GM19463 (cell line): ENCODE results near the gene SFMBT2.
A peak's percentile ranks its signal among the peaks of the same experiment; 100 is the strongest.

Experiments
- ATAC-seq: cut with Tn5 transposase; IDR thresholded peaks from one replicate; pipeline ENCODE4 v1.9.1; 2021; ENCODE audit warnings: mild to moderate bottlenecking, moderate library complexity; ENCODE audit not compliant: unreplicated experiment

SFMBT2 gene

GRCh38 chr10:7410862-7411670, at the start of gene SFMBT2:
TSS of gene SFMBT2 (minus strand) at chr10:7411034. CDS start at chr10:7381898, 29,136 bp downstream.
- ATAC-seq: peak; percentile 31

GRCh38 chr10:7460006-7460405, 49.2 kb upstream of the SFMBT2 start:
- no peak for ATAC-seq

GRCh38 chr10:7458556-7458955, 47.7 kb upstream of the SFMBT2 start:
- ATAC-seq: no peak

- no peak for ATAC-seq
These were observed 46.9 kb upstream of the SFMBT2 start for GRCh38 chr10:7457478-7458316.

- ATAC-seq: no peak
These were observed 38.3 kb upstream of the SFMBT2 start for GRCh38 chr10:7449063-7449695.

- peak; percentile 72 for ATAC-seq
These were observed 34.8 kb upstream of the SFMBT2 start for GRCh38 chr10:7445474-7446185.

- no peak for ATAC-seq
These were observed 33.8 kb upstream of the SFMBT2 start for GRCh38 chr10:7444551-7445121.

- no peak for ATAC-seq
These were observed 32.2 kb upstream of the SFMBT2 start for GRCh38 chr10:7443036-7443435.

- no peak for ATAC-seq
These were observed 30.7 kb upstream of the SFMBT2 start for GRCh38 chr10:7441403-7442147.

- no peak for ATAC-seq
These were observed 28.9 kb upstream of the SFMBT2 start for GRCh38 chr10:7439696-7440095.

GRCh38 chr10:7438196-7438986, 27.6 kb upstream of the SFMBT2 start:
- no peak for ATAC-seq

GRCh38 chr10:7436490-7437100, 25.8 kb upstream of the SFMBT2 start:
- ATAC-seq: no peak

GRCh38 chr10:7435674-7436073, 24.8 kb upstream of the SFMBT2 start:
- peak; percentile 72 for ATAC-seq

- no peak for ATAC-seq
These were observed 23.5 kb upstream of the SFMBT2 start for GRCh38 chr10:7434378-7434777.

GRCh38 chr10:7433861-7434260, 23.0 kb upstream of the SFMBT2 start:
- ATAC-seq: no peak

GRCh38 chr10:7432884-7433726, 22.3 kb upstream of the SFMBT2 start:
- ATAC-seq: no peak

GRCh38 chr10:7428673-7429350, 18.0 kb upstream of the SFMBT2 start:
- ATAC-seq: no peak
